Dendritic cell treated with granulocyte-macrophage colony-stimulating factor and Interleukin-4, amounts not matched to agents 40 ng/mL and 50 ng/mL, for 4 days (primary cell): ENCODE data around the gene DYRK2.

Experiments used
- H3K27ac Mint-ChIP-seq: one replicate; pipeline ENCODE4 v1.8.0; 2022; ENCODE audit warnings: mild to moderate bottlenecking, mixed read lengths
- H3K27me3 Mint-ChIP-seq: one replicate; pipeline ENCODE4 v1.8.0; 2022; ENCODE audit warnings: mild to moderate bottlenecking, mixed read lengths
- H3K36me3 Mint-ChIP-seq: one replicate; pipeline ENCODE4 v1.8.0; 2022; ENCODE audit warnings: low read depth, mixed read lengths
- H3K4me1 Mint-ChIP-seq: one replicate; pipeline ENCODE4 v1.8.0; 2022; ENCODE audit warnings: low read depth, mixed read lengths
- H3K4me3 Mint-ChIP-seq: one replicate; pipeline ENCODE4 v1.8.0; 2022; ENCODE audit warnings: mild to moderate bottlenecking, moderate library complexity, mixed read lengths
- H3K9me3 Mint-ChIP-seq: one replicate; pipeline ENCODE4 v1.8.0; 2022; ENCODE audit warnings: mixed read lengths
- intact Hi-C: fragments of 100-400 bp; cut with micrococcal nuclease; formaldehyde crosslinking; loops from one replicate; pipeline ENCODE4 v1.15.0; 2022

Gene DYRK2

GRCh38 chr12:67649570-67650387 is 1.2 kb downstream of the DYRK2 start:
- peak overlapping the region; percentile 73 for H3K27ac Mint-ChIP-seq
- H3K9me3 Mint-ChIP-seq: no peaks in the 10 kb centered on the region
- H3K4me1 Mint-ChIP-seq: peaks cover 45% of the 10 kb centered on the region
- peaks cover 36% of the 10 kb centered on the region for H3K36me3 Mint-ChIP-seq
- peaks cover 12% of the 10 kb centered on the region for H3K27me3 Mint-ChIP-seq
- intact Hi-C loops: loop anchor here (5.0 kb wide), 3 partner anchors 197 to 382 kb away; partner anchors contain the start of gene CAND1
- peak overlapping the region; percentile 82 for H3K4me3 Mint-ChIP-seq

- H3K4me1 Mint-ChIP-seq: peaks cover 46% of the 10 kb centered on the region
- peaks cover 36% of the 10 kb centered on the region for H3K36me3 Mint-ChIP-seq
- H3K27ac Mint-ChIP-seq: peak overlapping the region; percentile 73
- H3K27me3 Mint-ChIP-seq: peaks cover 11% of the 10 kb centered on the region
- intact Hi-C loops: loop anchor here (5.0 kb wide), 2 partner anchors 292 to 383 kb away; partner anchors contain the start of gene CAND1
- no peaks in the 10 kb centered on the region for H3K9me3 Mint-ChIP-seq
- peak overlapping the region; percentile 82 for H3K4me3 Mint-ChIP-seq
Measured at GRCh38 chr12:67650388-67651131, 2.0 kb downstream of the DYRK2 start.

GRCh38 chr12:67651132-67651695 is 2.7 kb downstream of the DYRK2 start:
- intact Hi-C loops: loop anchor here (5.0 kb wide), 2 partner anchors 291 to 384 kb away; partner anchors contain the start of gene CAND1
- peaks cover 11% of the 10 kb centered on the region for H3K27me3 Mint-ChIP-seq
- H3K4me1 Mint-ChIP-seq: peaks cover 53% of the 10 kb centered on the region
- H3K36me3 Mint-ChIP-seq: peaks cover 37% of the 10 kb centered on the region
- H3K4me3 Mint-ChIP-seq: no peak overlapping the region
- no peaks in the 10 kb centered on the region for H3K9me3 Mint-ChIP-seq
- H3K27ac Mint-ChIP-seq: no peak overlapping the region

GRCh38 chr12:67655829-67656228 is 7.3 kb downstream of the DYRK2 start:
- H3K36me3 Mint-ChIP-seq: peaks cover 47% of the 10 kb centered on the region
- intact Hi-C loops: no loop called here
- H3K4me3 Mint-ChIP-seq: no peak overlapping the region
- no peak overlapping the region for H3K27ac Mint-ChIP-seq
- H3K9me3 Mint-ChIP-seq: no peaks in the 10 kb centered on the region
- no peaks in the 10 kb centered on the region for H3K27me3 Mint-ChIP-seq
- peaks cover 60% of the 10 kb centered on the region for H3K4me1 Mint-ChIP-seq

GRCh38 chr12:67656251-67656650 is 7.7 kb downstream of the DYRK2 start:
- intact Hi-C loops: no loop called here
- Mint-ChIP-seq H3K36me3 (peaks cover 47% of the 10 kb centered on the region), H3K27ac (no peak overlapping the region), H3K9me3 (no peaks in the 10 kb centered on the region), H3K4me3 (no peak overlapping the region), H3K4me1 (peaks cover 56% of the 10 kb centered on the region), H3K27me3 (no peaks in the 10 kb centered on the region)

GRCh38 chr12:67658486-67658885 is 9.9 kb downstream of the DYRK2 start:
- H3K27ac Mint-ChIP-seq: no peak overlapping the region
- H3K36me3 Mint-ChIP-seq: peaks cover 41% of the 10 kb centered on the region
- H3K27me3 Mint-ChIP-seq: no peaks in the 10 kb centered on the region
- H3K9me3 Mint-ChIP-seq: no peaks in the 10 kb centered on the region
- H3K4me1 Mint-ChIP-seq: peaks cover 52% of the 10 kb centered on the region
- no peak overlapping the region for H3K4me3 Mint-ChIP-seq
- intact Hi-C loops: no loop called here

- Mint-ChIP-seq H3K9me3 (no peaks in the 10 kb centered on the region), H3K4me3 (no peak overlapping the region), H3K36me3 (peaks cover 35% of the 10 kb centered on the region), H3K27me3 (no peaks in the 10 kb centered on the region), H3K4me1 (peaks cover 46% of the 10 kb centered on the region), H3K27ac (no peak overlapping the region)
- intact Hi-C loops: no loop called here
Measured at GRCh38 chr12:67659292-67659691, 10.7 kb downstream of the DYRK2 start.

- H3K4me1 Mint-ChIP-seq: peaks cover 38% of the 10 kb centered on the region
- no peak overlapping the region for H3K4me3 Mint-ChIP-seq
- H3K36me3 Mint-ChIP-seq: peaks cover 32% of the 10 kb centered on the region
- intact Hi-C loops: no loop called here
- no peaks in the 10 kb centered on the region for H3K9me3 Mint-ChIP-seq
- H3K27me3 Mint-ChIP-seq: no peaks in the 10 kb centered on the region
- H3K27ac Mint-ChIP-seq: no peak overlapping the region
Measured at GRCh38 chr12:67661311-67662021, 12.9 kb downstream of the DYRK2 start.

GRCh38 chr12:67662910-67663538 is 14.5 kb downstream of the DYRK2 start:
- peaks cover 43% of the 10 kb centered on the region for H3K4me1 Mint-ChIP-seq

GRCh38 chr12:67664171-67664570 is 15.6 kb downstream of the DYRK2 start:
- Mint-ChIP-seq H3K27ac (no peak overlapping the region), H3K36me3 (peaks cover 10% of the 10 kb centered on the region), H3K4me1 (peaks cover 33% of the 10 kb centered on the region), H3K9me3 (no peaks in the 10 kb centered on the region), H3K27me3 (peaks cover 1% of the 10 kb centered on the region), H3K4me3 (no peak overlapping the region)
- intact Hi-C loops: no loop called here

More at GRCh38 chr12:67662910-67663538, 14.5 kb downstream of the DYRK2 start:
- Mint-ChIP-seq H3K27me3 (peaks cover 1% of the 10 kb centered on the region), H3K9me3 (no peaks in the 10 kb centered on the region), H3K4me3 (no peak overlapping the region), H3K36me3 (peaks cover 21% of the 10 kb centered on the region), H3K27ac (no peak overlapping the region)
- intact Hi-C loops: no loop called here

- Mint-ChIP-seq H3K4me3 (no peak overlapping the region), H3K27ac (no peak overlapping the region), H3K27me3 (peaks cover 1% of the 10 kb centered on the region), H3K9me3 (no peaks in the 10 kb centered on the region), H3K4me1 (peaks cover 32% of the 10 kb centered on the region), H3K36me3 (peaks cover 15% of the 10 kb centered on the region)
- intact Hi-C loops: no loop called here
Measured at GRCh38 chr12:67665679-67666078, 17.1 kb downstream of the DYRK2 start.

- Mint-ChIP-seq H3K9me3 (no peaks in the 10 kb centered on the region), H3K4me3 (no peak overlapping the region), H3K36me3 (peaks cover 15% of the 10 kb centered on the region), H3K27ac (no peak overlapping the region), H3K27me3 (peaks cover 1% of the 10 kb centered on the region), H3K4me1 (peaks cover 32% of the 10 kb centered on the region)
- intact Hi-C loops: no loop called here
Measured at GRCh38 chr12:67666605-67667004, 18.1 kb downstream of the DYRK2 start.
